ENCODE results near the gene SIVA1. TPM values are rescaled to one million over a fixed set of nuclear protein-coding genes. Genes with fewer than 3 reads are reported as not detected.

SIVA1 gene
- polyA plus RNA-seq, 1 of the 3 experiments (the other 2 are of a cell fraction): 137 TPM

- no peaks in the 10 kb centered on the region for H3K27me3 ChIP-seq (ENCODE audit: insufficient read depth)
- CTCF ChIA-PET: interaction anchor here (0.8 to 4.1 kb wide), 7 partner anchors 15 to 96 kb away, joined by 3 to 37 read pairs (median 5); partner anchors contain the start of gene ADSS1
- no peak for TF ChIP-seq FOXM1 (IDR thresholded peaks at IDR 0.05; ENCODE audit: low read depth)
- peak; percentile 41; the same call in 1 of the 2 replicates for TF ChIP-seq POLR2AphosphoS5 (IDR thresholded peaks at IDR 0.05; ENCODE audit: low read depth, low read length)
- peak; percentile 79; the same call in 1 of the 2 replicates for TF ChIP-seq SIN3A (IDR thresholded peaks at IDR 0.05; ENCODE audit: borderline replicate concordance, low read depth, low read length)
Measured at GRCh38 chr14:104752423-104752734, 568 bp upstream of the SIVA1 start.

GRCh38 chr14:104753528-104754212 lies 723 bp downstream of the SIVA1 start:
- H3K27ac ChIP-seq (ENCODE audit: low read depth in 2 of 2, low read length in 1 of 2): peak overlapping the region; percentile 70 to 72; a peak in 3 of 4 replicates
- peak overlapping the region; percentile 98 for H3K9ac ChIP-seq
- peaks cover 49% of the 10 kb centered on the region for H3K79me2 ChIP-seq (ENCODE audit: insufficient read depth)
- H3K9me3 ChIP-seq: no peaks in the 10 kb centered on the region
- H3F3A ChIP-seq (replicated peaks; ENCODE audit: insufficient read depth): peaks cover 7% of the 10 kb centered on the region
- no peaks in the 10 kb centered on the region for H3K27me3 ChIP-seq (ENCODE audit: insufficient read depth)
- DNase-seq: no peak
- ChIA-PET CTCF (interaction anchor here (0.6 to 4.1 kb wide), 7 partner anchors 14 to 84 kb away, joined by 3 to 37 read pairs (median 5); partner anchors contain the start of gene ADSS1), POLR2A (interaction anchor here (0.8 to 1.4 kb wide), 3 partner anchors 15 to 72 kb away, joined by 3 to 8 read pairs (median 3); no protein-coding TSS in a partner anchor)
- H4K20me1 ChIP-seq (ENCODE audit: insufficient read depth): peaks cover 31% of the 10 kb centered on the region
- H3K9me2 ChIP-seq: no peaks in the 10 kb centered on the region
- peaks cover 8 to 14% of the 10 kb centered on the region in 2 experiments; a peak in 3 of 4 replicates for H3K4me1 ChIP-seq (ENCODE audit: control insufficient read depth in 1 of 2, insufficient read depth in 2 of 2, low read depth in 1 of 2, low read length in 1 of 2)
- WGBS (ENCODE audit: low lambda C conversion rate): 2% methylated on average over 19 of the region's 30 CpGs
- peaks cover 8 to 25% of the 10 kb centered on the region in 2 experiments for H3K36me3 ChIP-seq (replicated peaks in 1 of 2; ENCODE audit: control insufficient read depth in 1 of 2, insufficient read depth in 2 of 2, low read length in 1 of 2)
- peak overlapping the region; percentile 98 for H3K4me2 ChIP-seq
- H2AFZ ChIP-seq (ENCODE audit: low read depth): no peak overlapping the region; the same call in 1 of the 2 replicates
- peak overlapping the region; percentile 88 to 99 for H3K4me3 ChIP-seq (ENCODE audit: low read depth in 2 of 2, low read length in 1 of 2)
- TF ChIP-seq PBX3 (IDR thresholded peaks at IDR 0.05) (no peak), MEF2A (IDR thresholded peaks at IDR 0.05; ENCODE audit: borderline replicate concordance, low read depth) (no peak), MXI1 (IDR thresholded peaks at IDR 0.05; ENCODE audit: low read depth, low read length) (no peak), ZBTB33 (IDR thresholded peaks at IDR 0.05; ENCODE audit: borderline replicate concordance, low read depth) (no peak), FOSL2 (IDR thresholded peaks at IDR 0.05; ENCODE audit: borderline replicate concordance, low read depth) (no peak), CTCF (IDR thresholded peaks at IDR 0.05) (no peak), RXRA (IDR thresholded peaks at IDR 0.05; ENCODE audit: borderline replicate concordance, low read depth) (no peak), RAD21 (IDR thresholded peaks at IDR 0.05; ENCODE audit: low read length) (no peak), USF1 (IDR thresholded peaks at IDR 0.05; ENCODE audit: borderline replicate concordance, low read depth) (no peak), USF2 (IDR thresholded peaks at IDR 0.05; ENCODE audit: borderline replicate concordance, low read depth, low read length) (no peak), YY1 (IDR thresholded peaks at IDR 0.05; ENCODE audit: low read depth) (no peak), FOXJ3 (CRISPR knock-in tag; IDR thresholded peaks at IDR 0.05) (no peak), MAX (IDR thresholded peaks at IDR 0.05; ENCODE audit: low read depth) (no peak), TCF12 (IDR thresholded peaks at IDR 0.05) (no peak), GATA2 (CRISPR knock-in tag; IDR thresholded peaks at IDR 0.05) (no peak), GABPA (IDR thresholded peaks at IDR 0.05; ENCODE audit: low read depth) (no peak), FOXM1 (IDR thresholded peaks at IDR 0.05; ENCODE audit: low read depth) (no peak)

More at GRCh38 chr14:104752423-104752734, 568 bp upstream of the SIVA1 start:
- POLR2A ChIA-PET: interaction anchor here (0.7 to 1.4 kb wide), 5 partner anchors 18 to 269 kb away, joined by 3 to 8 read pairs (median 3); partner anchors contain the start of gene CDCA4
- H3K4me2 ChIP-seq: peak overlapping the region; percentile 97
- 4% methylated on average over 8 of the region's 21 CpGs for WGBS (ENCODE audit: low lambda C conversion rate)
- peaks cover 42% of the 10 kb centered on the region for H3K79me2 ChIP-seq (ENCODE audit: insufficient read depth)
- peaks cover 7% of the 10 kb centered on the region for H3F3A ChIP-seq (replicated peaks; ENCODE audit: insufficient read depth)
- peaks cover 8 to 14% of the 10 kb centered on the region in 2 experiments; a peak in 3 of 4 replicates for H3K4me1 ChIP-seq (ENCODE audit: control insufficient read depth in 1 of 2, insufficient read depth in 2 of 2, low read depth in 1 of 2, low read length in 1 of 2)
- H3K9me3 ChIP-seq: no peaks in the 10 kb centered on the region
- H3K9ac ChIP-seq: peak overlapping the region; percentile 75
- H3K9me2 ChIP-seq: no peaks in the 10 kb centered on the region
- peak overlapping the region; percentile 4 to 47; a peak in 3 of 4 replicates for H3K27ac ChIP-seq (ENCODE audit: low read depth in 2 of 2, low read length in 1 of 2)
- H4K20me1 ChIP-seq (ENCODE audit: insufficient read depth): peaks cover 31% of the 10 kb centered on the region
- peak overlapping the region; percentile 99 for H2AFZ ChIP-seq (ENCODE audit: low read depth)
- H3K4me3 ChIP-seq (ENCODE audit: low read depth in 2 of 2, low read length in 1 of 2): peak overlapping the region; percentile 88 to 99
- no peak for DNase-seq
- H3K36me3 ChIP-seq (replicated peaks in 1 of 2; ENCODE audit: control insufficient read depth in 1 of 2, insufficient read depth in 2 of 2, low read length in 1 of 2): peaks cover 8 to 17% of the 10 kb centered on the region in 2 experiments
